Measurements from ENCODE around the gene GJB5.

DNA sequence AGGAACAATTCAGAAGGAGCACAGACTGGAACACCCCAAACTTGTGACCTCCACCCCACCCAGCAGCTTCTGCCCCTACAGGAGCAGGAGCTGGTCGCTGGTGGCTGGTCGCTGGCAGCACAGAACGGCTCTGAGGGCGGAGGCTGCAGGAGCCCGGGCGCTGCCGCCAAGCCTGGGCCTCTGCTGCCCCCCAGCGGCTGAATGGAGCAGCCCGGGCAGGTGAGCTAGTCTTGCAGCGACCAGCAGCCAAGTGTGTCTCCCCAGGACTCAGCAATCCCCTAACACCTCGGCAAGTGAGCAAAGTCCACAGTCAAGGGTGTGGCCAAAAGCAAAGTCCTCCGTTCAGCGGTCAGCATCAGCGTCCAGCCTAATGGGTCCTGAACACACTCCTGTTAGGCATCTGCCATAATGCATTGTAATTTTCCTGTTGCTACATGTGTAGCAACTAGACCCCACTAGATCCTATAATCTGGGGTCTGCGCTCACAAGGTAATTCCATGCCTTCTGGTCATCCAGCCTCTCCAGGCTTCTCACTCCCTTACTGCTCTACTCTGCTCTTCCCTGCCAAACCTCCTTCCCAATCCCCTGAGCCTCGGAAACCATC lies 12.1 kb upstream of the GJB5 start:
- TF ChIP-seq, protein P1, sequence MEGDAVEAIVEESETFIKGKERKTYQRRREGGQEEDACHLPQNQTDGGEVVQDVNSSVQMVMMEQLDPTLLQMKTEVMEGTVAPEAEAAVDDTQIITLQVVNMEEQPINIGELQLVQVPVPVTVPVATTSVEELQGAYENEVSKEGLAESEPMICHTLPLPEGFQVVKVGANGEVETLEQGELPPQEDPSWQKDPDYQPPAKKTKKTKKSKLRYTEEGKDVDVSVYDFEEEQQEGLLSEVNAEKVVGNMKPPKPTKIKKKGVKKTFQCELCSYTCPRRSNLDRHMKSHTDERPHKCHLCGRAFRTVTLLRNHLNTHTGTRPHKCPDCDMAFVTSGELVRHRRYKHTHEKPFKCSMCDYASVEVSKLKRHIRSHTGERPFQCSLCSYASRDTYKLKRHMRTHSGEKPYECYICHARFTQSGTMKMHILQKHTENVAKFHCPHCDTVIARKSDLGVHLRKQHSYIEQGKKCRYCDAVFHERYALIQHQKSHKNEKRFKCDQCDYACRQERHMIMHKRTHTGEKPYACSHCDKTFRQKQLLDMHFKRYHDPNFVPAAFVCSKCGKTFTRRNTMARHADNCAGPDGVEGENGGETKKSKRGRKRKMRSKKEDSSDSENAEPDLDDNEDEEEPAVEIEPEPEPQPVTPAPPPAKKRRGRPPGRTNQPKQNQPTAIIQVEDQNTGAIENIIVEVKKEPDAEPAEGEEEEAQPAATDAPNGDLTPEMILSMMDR (IDR thresholded peaks at IDR 0.05) = peak; percentile 82 to 97 (median 86)
- TF ChIP-seq POLR2A (IDR thresholded peaks at IDR 0.05; ENCODE audit: low read depth) (no peak), POLR2AphosphoS5 (IDR thresholded peaks at IDR 0.05) (no peak)

Data from esophagus muscularis mucosa (tissue), 3 donors.